ENCODE measurements around the gene ATP9B. TPM values are rescaled to one million over a fixed set of nuclear protein-coding genes. Genes with fewer than 3 reads are reported as not detected.

Gene ATP9B
- total RNA-seq, 1 donor from 2014 or later: 12.6 TPM

- intact Hi-C loops (cut with micrococcal nuclease): no loop called here
- no peaks in the 10 kb centered on the region for H3K27me3 ChIP-seq (ENCODE audit: low read depth)
These were observed 151.9 kb downstream of the ATP9B start for GRCh38 chr18:79221136-79221535.

GRCh38 chr18:79222790-79223189 lies 153.6 kb downstream of the ATP9B start:
- Histone ChIP-seq H3K27me3 (ENCODE audit: low read depth) (no peaks in the 10 kb centered on the region), H3K4me1 (peaks cover 4% of the 10 kb centered on the region), H3K36me3 (no peaks in the 10 kb centered on the region), H3K27ac (replicated peaks) (no peak overlapping the region), H3K9me3 (replicated peaks) (no peaks in the 10 kb centered on the region), H3K4me3 (no peak overlapping the region)
- no peak for DNase-seq
- TF ChIP-seq CTCF (IDR thresholded peaks at IDR 0.05; ENCODE audit: borderline replicate concordance): no peak
- intact Hi-C loops (cut with micrococcal nuclease): no loop called here

More at GRCh38 chr18:79221136-79221535, 151.9 kb downstream of the ATP9B start:
- H3K4me3 ChIP-seq: no peak overlapping the region
- H3K36me3 ChIP-seq: peaks cover 7% of the 10 kb centered on the region
- H3K9me3 ChIP-seq (replicated peaks): no peaks in the 10 kb centered on the region
- no peak for DNase-seq
- no peak overlapping the region for H3K27ac ChIP-seq (replicated peaks)
- no peaks in the 10 kb centered on the region for H3K4me1 ChIP-seq
- no peak for TF ChIP-seq CTCF (IDR thresholded peaks at IDR 0.05; ENCODE audit: borderline replicate concordance)

- no peaks in the 10 kb centered on the region for H3K36me3 ChIP-seq
- H3K9me3 ChIP-seq (replicated peaks): no peaks in the 10 kb centered on the region
- no peak overlapping the region for H3K27ac ChIP-seq (replicated peaks)
- H3K27me3 ChIP-seq (ENCODE audit: low read depth): no peaks in the 10 kb centered on the region
- no peak for DNase-seq
- peaks cover 6% of the 10 kb centered on the region for H3K4me1 ChIP-seq
- intact Hi-C loops (cut with micrococcal nuclease): no loop called here
- no peak for TF ChIP-seq CTCF (IDR thresholded peaks at IDR 0.05; ENCODE audit: borderline replicate concordance)
- H3K4me3 ChIP-seq: no peak overlapping the region
These were observed 154.2 kb downstream of the ATP9B start for GRCh38 chr18:79223431-79223830.

GRCh38 chr18:79224381-79224780 lies 155.2 kb downstream of the ATP9B start:
- Histone ChIP-seq H3K9me3 (replicated peaks) (no peaks in the 10 kb centered on the region), H3K27ac (replicated peaks) (no peak overlapping the region), H3K36me3 (no peaks in the 10 kb centered on the region), H3K4me1 (peaks cover 6% of the 10 kb centered on the region), H3K27me3 (ENCODE audit: low read depth) (no peaks in the 10 kb centered on the region), H3K4me3 (no peak overlapping the region)
- no peak for TF ChIP-seq CTCF (IDR thresholded peaks at IDR 0.05; ENCODE audit: borderline replicate concordance)
- intact Hi-C loops (cut with micrococcal nuclease): no loop called here
- DNase-seq: no peak

- H3K27me3 ChIP-seq (ENCODE audit: low read depth): no peaks in the 10 kb centered on the region
- no peaks in the 10 kb centered on the region for H3K9me3 ChIP-seq (replicated peaks)
- no peak for DNase-seq
- no peak for TF ChIP-seq CTCF (IDR thresholded peaks at IDR 0.05; ENCODE audit: borderline replicate concordance)
- H3K27ac ChIP-seq (replicated peaks): no peak overlapping the region
- intact Hi-C loops (cut with micrococcal nuclease): no loop called here
- no peaks in the 10 kb centered on the region for H3K36me3 ChIP-seq
- peaks cover 6% of the 10 kb centered on the region for H3K4me1 ChIP-seq
- H3K4me3 ChIP-seq: no peak overlapping the region
These were observed 158.4 kb downstream of the ATP9B start for GRCh38 chr18:79227621-79228020.

- DNase-seq: no peak
- H3K4me1 ChIP-seq: peaks cover 6% of the 10 kb centered on the region
- H3K9me3 ChIP-seq (replicated peaks): no peaks in the 10 kb centered on the region
- no peaks in the 10 kb centered on the region for H3K36me3 ChIP-seq
- H3K27me3 ChIP-seq (ENCODE audit: low read depth): no peaks in the 10 kb centered on the region
- no peak overlapping the region for H3K4me3 ChIP-seq
- no peak overlapping the region for H3K27ac ChIP-seq (replicated peaks)
- intact Hi-C loops (cut with micrococcal nuclease): no loop called here
- no peak for TF ChIP-seq CTCF (IDR thresholded peaks at IDR 0.05; ENCODE audit: borderline replicate concordance)
These were observed 160.2 kb downstream of the ATP9B start for GRCh38 chr18:79229431-79229830.

Data from left ventricle myocardium inferior (tissue), 1 donor.